NT2/D1 (cell line): Measurements from ENCODE around the gene MEIS1.

Experiments used
- DNase-seq: peaks from one replicate; pipeline ENCODE4 v3.0.0-alpha.2; 2011; ENCODE audit warnings: low read depth, low spot score
- H3K27me3 ChIP-seq: 2 replicates; pipeline ENCODE4 v1.6.0; 2011; ENCODE audit warnings: mild to moderate bottlenecking; ENCODE audit not compliant: insufficient read length, insufficient read depth
- H3K36me3 ChIP-seq: 2 replicates; pipeline ENCODE4 v1.6.1; 2011; ENCODE audit warnings: mild to moderate bottlenecking, low read length, mixed read lengths; ENCODE audit not compliant: insufficient read depth, insufficient read length
- H3K4me1 ChIP-seq: 2 replicates; pipeline ENCODE4 v1.5.1; 2011; ENCODE audit not compliant: insufficient read depth, insufficient read length
- H3K4me3 ChIP-seq: 2 replicates; pipeline ENCODE4 v1.5.1; 2011; ENCODE audit warnings: low read depth; ENCODE audit not compliant: insufficient read length
- H3K9ac ChIP-seq: 2 replicates; pipeline ENCODE4 v1.6.0; 2011; ENCODE audit warnings: low read depth; ENCODE audit not compliant: insufficient read length
- H3K9me3 ChIP-seq: 2 replicates; pipeline ENCODE4 v1.5.1; 2011; ENCODE audit warnings: mild to moderate bottlenecking, low read length; ENCODE audit not compliant: insufficient read depth
- SUZ12 ChIP-seq: IDR thresholded peaks from 2 replicates; pipeline ENCODE4 v1.6.1; 2011; ENCODE audit not compliant: insufficient read length, insufficient read depth; ENCODE audit errors: extremely low read depth
- YY1 ChIP-seq: IDR thresholded peaks from 2 replicates; pipeline ENCODE4 v1.6.1; 2011; ENCODE audit not compliant: insufficient read length, insufficient read depth
- ZNF274 ChIP-seq: IDR thresholded peaks from 2 replicates; pipeline ENCODE4 v1.6.1; 2011; ENCODE audit warnings: mild to moderate bottlenecking, low read depth, low read length

Gene MEIS1

GRCh38 chr2:66438498-66438833 is 3.5 kb downstream of the MEIS1 start:
- H3K4me1 ChIP-seq: peaks cover 4% of the 10 kb centered on the region
- H3K36me3 ChIP-seq: no peaks in the 10 kb centered on the region
- H3K9ac ChIP-seq: no peak overlapping the region
- H3K9me3 ChIP-seq: no peaks in the 10 kb centered on the region
- peaks cover 96% of the 10 kb centered on the region for H3K27me3 ChIP-seq
- TF ChIP-seq ZNF274 (no peak), YY1 (no peak), SUZ12 (no peak)
- no peak overlapping the region for H3K4me3 ChIP-seq
- no peak for DNase-seq

GRCh38 chr2:66438891-66439811 is 4.2 kb downstream of the MEIS1 start:
- Histone ChIP-seq H3K9ac (peak overlapping the region; percentile 21), H3K27me3 (peaks cover 99% of the 10 kb centered on the region), H3K4me1 (peaks cover 4% of the 10 kb centered on the region), H3K36me3 (no peaks in the 10 kb centered on the region), H3K9me3 (no peaks in the 10 kb centered on the region), H3K4me3 (peak overlapping the region; percentile 23)
- TF ChIP-seq ZNF274 (no peak), SUZ12 (peak; percentile 79)
- no peak for DNase-seq

DNA sequence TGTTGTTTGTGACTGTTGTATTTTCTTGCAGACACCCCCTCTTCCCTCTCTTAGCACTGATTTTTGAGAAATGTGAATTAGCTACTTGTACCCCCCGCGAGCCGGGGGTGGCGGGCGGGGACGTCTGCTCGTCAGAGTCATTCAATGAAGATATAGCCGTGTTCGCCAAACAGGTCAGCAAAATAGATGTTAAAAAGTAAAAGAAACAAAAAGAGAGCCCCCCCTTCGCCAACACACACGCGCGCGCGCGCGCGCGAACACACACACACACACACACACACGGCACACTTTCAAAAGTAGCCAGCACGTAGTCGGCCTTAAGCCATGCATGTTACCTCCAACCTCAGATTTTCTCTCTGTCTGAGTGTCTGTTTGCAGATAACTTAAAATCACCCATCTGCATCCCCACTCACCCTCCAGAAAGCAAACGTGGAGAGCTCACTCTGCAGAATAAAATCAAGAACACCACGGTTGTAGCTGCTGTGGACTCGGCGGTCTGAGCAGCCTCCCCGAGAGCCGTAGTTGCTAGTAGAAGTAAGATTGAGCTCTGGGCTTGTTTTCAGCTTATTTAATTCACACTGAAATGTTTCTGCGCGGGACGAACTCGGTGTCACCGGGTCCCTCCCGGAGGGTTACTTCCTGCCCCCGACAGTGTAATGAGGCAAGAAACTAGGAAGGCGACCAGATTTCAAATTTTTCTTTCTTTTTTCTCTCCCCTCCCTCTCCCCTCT is 5.1 kb downstream of the MEIS1 start:
- peak overlapping the region; percentile 23 for H3K4me3 ChIP-seq
- peaks cover 100% of the 10 kb centered on the region for H3K27me3 ChIP-seq
- no peaks in the 10 kb centered on the region for H3K36me3 ChIP-seq
- no peaks in the 10 kb centered on the region for H3K9me3 ChIP-seq
- H3K4me1 ChIP-seq: peaks cover 4% of the 10 kb centered on the region
- no peak overlapping the region for H3K9ac ChIP-seq
- TF ChIP-seq SUZ12 (no peak), ZNF274 (no peak)
- no peak for DNase-seq

DNA sequence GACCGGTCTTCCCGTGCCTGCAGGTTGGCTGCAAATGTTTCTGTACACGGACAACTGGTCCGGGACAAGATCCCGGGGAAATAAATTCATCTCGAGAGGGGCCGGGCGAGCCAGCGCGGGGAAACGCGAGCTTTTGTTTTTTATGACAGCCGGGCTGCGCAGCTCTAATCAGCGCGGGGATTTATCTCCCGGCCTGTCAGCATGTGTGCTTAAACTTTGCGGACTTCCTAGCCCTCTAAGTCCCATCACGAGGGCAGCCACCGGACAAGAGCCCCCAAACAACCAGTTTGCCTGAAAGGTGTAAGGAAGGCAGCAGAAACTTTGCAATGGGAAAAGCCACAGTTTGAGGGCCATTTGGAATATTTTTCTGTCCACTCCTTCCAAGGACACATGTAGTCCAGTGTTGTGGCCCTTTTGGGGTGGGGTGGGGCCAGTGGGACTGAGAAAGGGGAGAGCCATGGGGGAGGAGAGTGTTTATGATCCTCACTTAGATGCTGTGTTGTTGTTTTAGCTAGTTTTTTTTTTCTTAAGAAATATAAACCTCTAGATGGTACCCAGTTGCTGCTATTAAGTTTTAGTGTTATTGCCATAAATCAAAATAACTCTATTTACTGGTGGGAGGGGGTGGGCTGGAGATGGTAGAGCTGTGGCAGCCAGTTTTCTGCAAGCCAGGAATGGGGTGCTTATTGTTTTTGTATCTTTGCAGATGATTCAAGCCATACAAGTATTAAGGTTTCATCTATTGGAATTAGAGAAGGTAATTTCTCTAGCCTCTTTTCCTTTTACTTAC is 6.0 kb downstream of the MEIS1 start:
- Histone ChIP-seq H3K9ac (no peak overlapping the region), H3K36me3 (no peaks in the 10 kb centered on the region), H3K9me3 (no peaks in the 10 kb centered on the region), H3K4me3 (no peak overlapping the region), H3K27me3 (peaks cover 96% of the 10 kb centered on the region), H3K4me1 (peaks cover 4% of the 10 kb centered on the region)
- TF ChIP-seq ZNF274 (no peak), YY1 (no peak), SUZ12 (no peak)
- no peak for DNase-seq

GRCh38 chr2:66441581-66442320 is 6.8 kb downstream of the MEIS1 start:
- DNase-seq: no peak
- no peaks in the 10 kb centered on the region for H3K9me3 ChIP-seq
- H3K4me3 ChIP-seq: no peak overlapping the region
- TF ChIP-seq ZNF274 (no peak), YY1 (no peak), SUZ12 (no peak)
- H3K4me1 ChIP-seq: peaks cover 4% of the 10 kb centered on the region
- no peaks in the 10 kb centered on the region for H3K36me3 ChIP-seq
- peaks cover 87% of the 10 kb centered on the region for H3K27me3 ChIP-seq
- no peak overlapping the region for H3K9ac ChIP-seq

DNA sequence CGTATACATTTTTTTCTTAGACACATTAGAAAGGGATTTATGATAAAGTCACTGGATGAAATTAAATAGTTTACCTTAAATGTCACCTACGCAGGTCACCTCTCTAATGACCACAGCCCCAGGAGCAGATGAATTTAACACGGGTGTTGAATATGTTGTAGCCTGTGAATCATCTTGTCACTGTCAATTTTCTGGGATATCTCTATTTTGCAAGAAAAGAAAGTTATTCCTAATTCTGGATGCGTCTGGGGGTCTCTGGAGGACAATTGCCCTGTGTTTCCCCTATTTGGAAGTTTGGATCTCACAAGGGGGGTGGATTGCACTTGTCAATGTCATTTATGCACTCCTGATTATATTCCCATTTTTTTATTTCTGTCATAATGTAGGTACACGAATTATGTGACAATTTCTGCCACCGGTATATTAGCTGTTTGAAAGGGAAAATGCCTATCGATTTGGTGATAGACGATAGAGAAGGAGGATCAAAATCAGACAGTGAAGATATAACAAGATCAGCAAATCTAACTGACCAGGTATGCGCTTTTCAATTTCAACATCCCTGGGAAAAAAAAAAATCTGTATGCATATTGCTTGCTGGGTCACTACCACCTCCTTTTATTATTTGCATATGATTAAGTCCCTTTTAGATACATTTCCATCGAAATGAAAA is 7.7 kb downstream of the MEIS1 start:
- DNase-seq: no peak
- Histone ChIP-seq H3K27me3 (peaks cover 86% of the 10 kb centered on the region), H3K9ac (no peak overlapping the region), H3K36me3 (no peaks in the 10 kb centered on the region), H3K4me3 (no peak overlapping the region), H3K4me1 (peaks cover 4% of the 10 kb centered on the region), H3K9me3 (no peaks in the 10 kb centered on the region)
- TF ChIP-seq SUZ12: no peak
